Left cardiac atrium (tissue), 4 donors: ENCODE results near the gene XK. TPM values are rescaled to one million over a fixed set of nuclear protein-coding genes. Genes with fewer than 3 reads are reported as not detected.

Source experiments
- ATAC-seq, 2 donors: fragments of 200-7000 bp; cut with Tn5 transposase; one replicate each; pipeline ENCODE4 v1.9.1; 2020; ENCODE audit warnings: mild to moderate bottlenecking in 2 of 2, moderate library complexity in 2 of 2
- DNase-seq: peaks from one replicate; pipeline ENCODE4 v3.0.0-alpha.2; 2020
- intact Hi-C, 2 donors: fragments of 100-400 bp; cut with DNase I; formaldehyde crosslinking; loops; one replicate each; pipeline versions ENCODE4 v1.14.1 to v1.15.1; 2022 to 2023
- total RNA-seq, 2 donors: library from RNA; stranded (reverse); fragmentation: NEBNext Ultra II Directional; extraction: Animal tissue kit (Norgen Biotek cat#: 25700); gene quantifications; one replicate each; pipeline ENCODE4 v1.2.1, GENCODE V29; 2021
- donor health status: DM: no; HTN: yes; CAD: no.
- donor health status: DM: no; HTN: yes; CAD: no; lungs with severe emphysema.
- donor health status: DM: yes; HTN: yes; CAD: no.
- donor health status: Dilated cardiomyopathy.

Gene XK
- total RNA-seq, 2 donors from 2014 or later: 4.4 to 6.0 TPM

- DNase-seq: no peak
- intact Hi-C loops: no loop called here
- ATAC-seq: no peak
Observed at GRCh38 chrX:37677765-37678164, 7.8 kb upstream of the XK start.

GRCh38 chrX:37678574-37678973 lies 7.0 kb upstream of the XK start:
- ATAC-seq (no peak), DNase-seq (no peak)
- intact Hi-C loops: no loop called here

- ATAC-seq (no peak), DNase-seq (no peak)
Observed at GRCh38 chrX:37679230-37679629, 6.4 kb upstream of the XK start.

GRCh38 chrX:37679888-37680287 lies 5.7 kb upstream of the XK start:
- intact Hi-C loops: no loop called here

More at GRCh38 chrX:37679230-37679629, 6.4 kb upstream of the XK start:
- intact Hi-C loops: no loop called here

GRCh38 chrX:37684426-37684825 lies 1.2 kb upstream of the XK start:
- DNase-seq (no peak), ATAC-seq (peak; percentile 74 to 75)
- intact Hi-C loops: no loop called here

More at GRCh38 chrX:37679888-37680287, 5.7 kb upstream of the XK start:
- ATAC-seq (no peak), DNase-seq (no peak)

- ATAC-seq (peak in 1 of 2 donors; percentile 12), DNase-seq (no peak)
- intact Hi-C loops: no loop called here
Observed at GRCh38 chrX:37684973-37685372, 618 bp upstream of the XK start.

- ATAC-seq: no peak
- DNase-seq: no peak
- intact Hi-C loops: no loop called here
Observed at GRCh38 chrX:37686369-37686995, 891 bp downstream of the XK start.

- intact Hi-C loops: no loop called here
- ATAC-seq: no peak
- DNase-seq: no peak
Observed at GRCh38 chrX:37686996-37687395, 1.4 kb downstream of the XK start.

GRCh38 chrX:37690119-37690518 lies 4.5 kb downstream of the XK start:
- no peak for DNase-seq
- intact Hi-C loops: no loop called here
- ATAC-seq: no peak

GRCh38 chrX:37692918-37693317 lies 7.3 kb downstream of the XK start:
- intact Hi-C loops: no loop called here
- no peak for DNase-seq

GRCh38 chrX:37697169-37697760 lies 11.7 kb downstream of the XK start:
- no peak for ATAC-seq
- intact Hi-C loops: no loop called here

More at GRCh38 chrX:37692918-37693317, 7.3 kb downstream of the XK start:
- no peak for ATAC-seq

GRCh38 chrX:37701588-37701987 lies 16.0 kb downstream of the XK start:
- intact Hi-C loops: no loop called here
- ATAC-seq: peak; percentile 38 to 56
- DNase-seq: no peak

More at GRCh38 chrX:37697169-37697760, 11.7 kb downstream of the XK start:
- DNase-seq: no peak

GRCh38 chrX:37711991-37712390 lies 26.4 kb downstream of the XK start:
- ATAC-seq (no peak), DNase-seq (no peak)
- intact Hi-C loops: no loop called here

GRCh38 chrX:37712458-37712857 lies 26.9 kb downstream of the XK start:
- no peak for ATAC-seq
- no peak for DNase-seq
- intact Hi-C loops: no loop called here

GRCh38 chrX:37714479-37714878 lies 28.9 kb downstream of the XK start:
- no peak for ATAC-seq
- intact Hi-C loops: no loop called here

GRCh38 chrX:37716602-37717001 lies 31.0 kb downstream of the XK start:
- DNase-seq (no peak), ATAC-seq (no peak)
- intact Hi-C loops: no loop called here

More at GRCh38 chrX:37714479-37714878, 28.9 kb downstream of the XK start:
- DNase-seq: no peak

GRCh38 chrX:37717708-37718107 lies 32.1 kb downstream of the XK start:
- ATAC-seq (no peak), DNase-seq (no peak)
- intact Hi-C loops: no loop called here

- no peak for ATAC-seq
- intact Hi-C loops: no loop called here
- DNase-seq: no peak
Observed at GRCh38 chrX:37722595-37722994, 37.0 kb downstream of the XK start.

GRCh38 chrX:37726346-37726745 lies 40.8 kb downstream of the XK start:
- intact Hi-C loops: no loop called here
- ATAC-seq: no peak
- DNase-seq: no peak

- DNase-seq (peak; percentile 75), ATAC-seq (peak; percentile 68 to 79)
- intact Hi-C loops: loop anchor here (1.0 to 10.0 kb wide), 2 partner anchors 79 to 80 kb away; no protein-coding TSS in a partner anchor
Observed at GRCh38 chrX:37745354-37745753, 59.8 kb downstream of the XK start.

- intact Hi-C loops: loop anchor here (1.0 to 10.0 kb wide), 2 partner anchors 79 kb away; no protein-coding TSS in a partner anchor
- DNase-seq (no peak), ATAC-seq (no peak)
Observed at GRCh38 chrX:37745835-37746217, 60.2 kb downstream of the XK start.
